ENCODE data around the gene FRK. TPM values are rescaled to one million over a fixed set of nuclear protein-coding genes. Genes with fewer than 3 reads are reported as not detected.
"Not testable (repeated sequence)": the region's sequence is repeated elsewhere in the genome, so short reads cannot be mapped to it uniquely, and the experiment has no call there.

The FRK gene
- total RNA-seq = 7.3 TPM
- long read RNA-seq, partial matches to known transcripts = 0 of 2 reads
- long read RNA-seq, other reads (novel, unspliced or antisense) = 2 of 2 reads

DNA sequence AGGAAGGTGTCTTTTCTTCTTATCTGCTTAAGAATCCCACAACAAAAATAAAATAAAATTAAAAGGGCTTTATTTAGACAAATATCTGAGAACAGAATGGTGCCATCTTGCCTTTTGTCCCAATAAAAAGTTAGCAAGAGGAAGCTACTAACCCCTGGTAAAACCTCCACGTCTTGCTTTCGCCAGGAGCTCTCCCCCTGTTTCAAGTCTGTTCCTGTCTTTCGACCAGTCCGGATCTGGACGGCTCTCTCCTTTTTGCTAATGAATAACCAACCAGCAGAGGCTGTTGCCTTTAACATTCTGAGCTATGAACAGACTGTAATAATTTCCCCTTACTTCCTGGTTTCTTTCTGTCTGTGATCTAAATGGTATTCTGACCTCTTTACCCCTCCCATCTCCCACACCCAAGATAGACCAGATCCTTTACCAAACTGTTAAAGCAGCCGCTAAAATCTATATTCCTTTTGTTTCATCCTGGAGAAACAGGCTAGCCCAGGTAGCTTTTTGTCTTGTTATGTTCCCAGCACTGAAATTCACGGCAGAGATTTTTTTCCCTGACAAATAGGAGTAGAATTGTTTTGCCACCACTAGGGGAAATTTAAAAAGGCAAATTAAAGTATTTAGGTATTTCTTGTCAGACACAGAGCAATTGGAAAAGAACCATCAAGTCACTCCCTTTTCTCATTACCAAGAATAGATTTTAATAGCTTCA is at the start of gene FRK:
FRK (minus strand) TSS at position 320 of the 712 bp plus-strand sequence. CDS start 580 bp downstream, outside the sequence.
- intact Hi-C loops (cut with DNase I) = no loop called here
- no peak for DNase-seq (ENCODE audit: missing footprints)

GRCh38 chr6:116108836-116109235 is 48.1 kb upstream of the FRK start:
- DNase-seq (ENCODE audit: missing footprints) (no peak), ATAC-seq (no peak)
- intact Hi-C loops (cut with DNase I) = loop anchor here (10.0 kb wide), 1 partner anchor 106 kb away; no protein-coding TSS in a partner anchor

More for the DNA sequence above, at the start of gene FRK:
- peak; percentile 87 for ATAC-seq

- intact Hi-C loops (cut with DNase I) = loop anchor here (10.0 kb wide), 1 partner anchor 109 kb away; no protein-coding TSS in a partner anchor
- ATAC-seq (peak; percentile 12), DNase-seq (ENCODE audit: missing footprints) (no peak)
These were observed 45.5 kb upstream of the FRK start for GRCh38 chr6:116106146-116106545.

DNA sequence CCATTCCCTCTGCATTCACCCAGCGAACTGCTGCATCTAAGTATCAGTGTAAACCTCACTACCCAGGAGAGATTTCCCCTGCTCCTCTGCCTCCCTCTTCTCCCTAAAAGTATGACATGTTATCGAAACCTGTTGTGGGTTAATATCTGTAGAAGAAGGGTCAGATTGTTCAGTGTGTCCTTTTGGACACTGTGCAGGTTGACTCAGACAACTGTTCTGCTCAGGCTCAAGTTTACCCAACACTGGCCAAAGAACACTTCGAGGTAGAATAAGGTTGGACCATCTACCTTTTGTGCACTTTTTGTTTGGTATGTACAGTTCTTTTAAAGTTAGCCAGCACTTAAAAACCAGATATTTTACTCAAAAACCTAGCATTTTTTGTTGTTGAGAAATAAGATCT is 44.6 kb upstream of the FRK start:
- no peak for DNase-seq (ENCODE audit: missing footprints)
- no peak for ATAC-seq

GRCh38 chr6:116104636-116105035 is 43.9 kb upstream of the FRK start:
- intact Hi-C loops (cut with DNase I) = loop anchor here (10.0 kb wide), 1 partner anchor 110 kb away; no protein-coding TSS in a partner anchor
- DNase-seq (ENCODE audit: missing footprints) (no peak), ATAC-seq (no peak)

More for the DNA sequence above, 44.6 kb upstream of the FRK start:
- intact Hi-C loops (cut with DNase I) = loop anchor here (10.0 kb wide), 1 partner anchor 110 kb away; no protein-coding TSS in a partner anchor

GRCh38 chr6:116102873-116103272 is 42.2 kb upstream of the FRK start:
- DNase-seq (ENCODE audit: missing footprints) = no peak

GRCh38 chr6:116101790-116102189 is 41.1 kb upstream of the FRK start:
- intact Hi-C loops (cut with DNase I) = loop anchor here (2.0 to 10.0 kb wide), 2 partner anchors 93 to 113 kb away; no protein-coding TSS in a partner anchor
- ATAC-seq (no peak), DNase-seq (ENCODE audit: missing footprints) (no peak)

More at GRCh38 chr6:116102873-116103272, 42.2 kb upstream of the FRK start:
- ATAC-seq = no peak
- intact Hi-C loops (cut with DNase I) = loop anchor here (10.0 kb wide), 1 partner anchor 112 kb away; no protein-coding TSS in a partner anchor

GRCh38 chr6:116101302-116101718 is 40.6 kb upstream of the FRK start:
- intact Hi-C loops (cut with DNase I) = loop anchor here (2.0 to 10.0 kb wide), 2 partner anchors 93 to 113 kb away; no protein-coding TSS in a partner anchor
- ATAC-seq (no peak), DNase-seq (ENCODE audit: missing footprints) (no peak)

DNA sequence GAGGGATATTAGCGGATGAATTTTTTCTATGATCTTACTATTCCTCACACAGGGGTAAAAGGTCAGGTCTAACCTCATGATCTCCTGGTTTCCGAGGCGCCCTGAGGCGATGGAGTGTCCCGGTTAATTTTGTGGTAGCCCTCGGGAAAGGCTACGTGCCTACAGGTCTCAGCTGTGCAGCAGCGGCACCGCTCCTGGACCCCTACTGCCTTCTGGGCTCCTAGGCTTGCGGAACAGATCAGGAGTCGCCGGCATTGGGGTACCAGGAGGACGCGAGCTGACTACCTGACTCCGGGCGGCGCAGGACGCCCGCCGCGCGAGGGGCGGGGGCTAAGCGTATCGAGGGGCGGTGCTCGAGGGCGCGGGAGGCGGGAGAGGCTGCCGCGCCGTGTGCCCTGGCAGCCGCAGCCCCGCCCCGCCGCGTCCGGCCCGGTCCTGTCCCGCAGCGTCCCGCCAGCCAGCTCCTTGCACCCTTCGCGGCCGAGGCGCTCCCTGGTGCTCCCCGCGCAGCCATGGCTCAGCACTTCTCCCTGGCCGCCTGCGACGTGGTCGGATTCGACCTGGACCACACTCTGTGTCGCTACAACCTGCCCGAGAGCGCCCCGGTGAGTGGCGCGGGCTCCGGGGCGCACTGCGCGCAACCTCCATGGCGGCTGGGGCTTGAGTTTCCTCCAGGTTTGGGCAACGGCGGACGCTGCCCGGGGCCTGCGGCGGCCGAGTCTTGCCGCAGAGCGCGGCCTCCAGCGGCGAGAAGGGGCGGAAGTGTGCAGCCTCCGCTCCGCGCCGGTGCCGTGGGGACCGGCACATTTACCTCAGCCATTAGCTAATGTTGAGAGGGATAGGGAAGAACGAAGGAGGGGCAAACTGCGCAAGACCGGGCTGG is 40.0 kb upstream of the FRK start, which contains the start of gene NT5DC1:
NT5DC1 (plus strand) TSS at position 435 of the 883 bp plus-strand sequence; CDS start at position 513, 78 bp downstream.
- ATAC-seq (peak; percentile 97), DNase-seq (ENCODE audit: missing footprints) (peak; percentile 93)
- intact Hi-C loops (cut with DNase I) = loop anchor here (2.0 to 10.0 kb wide), 2 partner anchors 92 to 114 kb away; no protein-coding TSS in a partner anchor

DNA sequence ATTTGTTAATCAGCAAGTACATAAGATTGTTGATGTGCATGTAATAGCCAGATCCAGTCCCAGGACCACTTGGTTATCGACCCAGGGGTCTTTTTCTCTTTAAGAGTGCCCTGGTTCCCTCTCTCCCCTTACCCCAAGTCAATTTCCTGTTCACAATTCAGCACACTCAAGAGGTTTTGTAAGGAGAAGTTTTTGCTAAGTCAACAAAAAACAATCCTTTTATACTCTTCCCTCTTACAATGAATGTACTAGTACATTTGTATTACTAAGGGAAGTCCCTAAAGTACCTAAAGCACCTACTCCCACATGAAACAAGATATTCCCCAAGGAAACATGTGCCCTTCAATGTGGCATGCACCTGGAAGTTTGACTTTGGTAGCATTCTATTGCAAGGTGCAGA is 38.3 kb upstream of the FRK start:
- DNase-seq (ENCODE audit: missing footprints) = no peak
- intact Hi-C loops (cut with DNase I) = no loop called here
- no peak for ATAC-seq

- no peak for DNase-seq (ENCODE audit: missing footprints)
- no peak for ATAC-seq
- intact Hi-C loops (cut with DNase I) = no loop called here
These were observed 36.5 kb upstream of the FRK start for GRCh38 chr6:116096979-116097816.

DNA sequence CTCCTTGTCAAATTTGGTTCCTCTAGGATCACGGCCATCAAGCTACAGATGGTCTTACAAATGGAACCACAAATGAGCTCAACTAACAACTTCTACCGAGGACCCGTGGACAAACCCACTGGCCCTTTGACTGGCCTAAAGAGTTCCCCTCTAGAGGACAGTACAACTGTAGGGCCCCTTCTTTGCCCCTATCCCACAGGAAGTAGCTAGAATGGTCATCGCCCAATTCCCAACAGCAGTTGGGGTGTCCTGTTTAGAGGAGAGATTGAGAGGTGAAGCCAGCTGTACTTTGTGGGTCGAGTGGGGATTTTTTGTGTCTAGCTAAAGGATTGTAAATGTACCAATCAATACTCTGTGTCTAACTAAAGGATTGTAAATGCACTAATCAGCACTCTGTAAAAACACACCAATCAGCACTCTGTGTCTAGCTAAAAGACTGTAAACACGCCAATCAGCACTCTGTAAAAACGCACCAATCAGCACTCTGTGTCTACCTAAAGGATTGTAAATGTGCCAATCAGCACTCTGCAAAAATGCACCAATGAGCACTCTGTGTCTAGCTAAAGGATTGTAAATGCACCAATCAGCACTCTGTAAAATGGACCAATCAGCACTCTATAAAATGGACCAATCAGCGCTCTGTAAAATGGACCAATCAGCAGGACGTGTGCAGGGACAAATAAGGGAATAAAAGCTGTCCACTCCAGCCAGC is 35.5 kb upstream of the FRK start:
- intact Hi-C loops (cut with DNase I); DNase-seq (ENCODE audit: missing footprints); ATAC-seq: not testable (repeated sequence)

DNA sequence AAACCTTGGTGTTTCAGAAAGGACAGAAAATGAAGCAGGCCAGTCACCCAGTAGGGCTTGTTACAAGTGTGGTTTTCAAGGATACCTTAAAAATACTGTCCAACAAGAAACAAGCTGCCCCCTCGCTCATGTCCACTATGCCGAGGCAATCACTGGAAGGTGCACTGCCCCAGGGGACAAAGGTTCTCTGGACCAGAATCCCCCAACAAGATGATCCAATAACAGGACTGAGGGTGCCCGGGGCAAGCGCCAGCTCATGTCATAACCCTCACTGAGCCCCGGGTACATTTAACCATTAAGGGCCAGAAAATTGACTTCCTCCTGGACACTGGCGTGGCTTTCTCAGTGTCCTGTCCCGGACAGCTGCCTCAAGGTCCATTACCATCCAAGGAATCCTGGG is 33.4 kb upstream of the FRK start:
- intact Hi-C loops (cut with DNase I) = no loop called here
- ATAC-seq (no peak), DNase-seq (ENCODE audit: missing footprints) (no peak)

GRCh38 chr6:116090251-116090650 is 29.6 kb upstream of the FRK start:
- intact Hi-C loops (cut with DNase I) = no loop called here

DNA sequence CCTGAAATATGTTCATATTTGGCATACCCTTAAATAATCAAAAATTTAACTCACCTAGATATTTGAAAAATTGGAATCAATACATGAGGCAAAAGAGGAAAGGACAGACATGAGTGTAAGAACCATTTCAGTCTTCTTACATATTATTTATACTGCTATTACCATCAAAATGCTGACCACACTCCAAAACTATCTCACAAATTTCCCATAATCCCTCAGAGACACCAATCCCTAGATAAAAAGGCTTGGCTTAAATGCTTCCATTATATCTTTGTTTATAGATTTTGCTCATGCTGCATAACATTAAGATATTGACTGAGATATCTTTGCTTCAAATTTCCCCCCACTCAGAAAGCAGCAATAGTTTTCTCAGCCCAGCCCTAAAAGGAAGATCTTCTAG is 28.3 kb upstream of the FRK start:
- DNase-seq (ENCODE audit: missing footprints) = no peak
- no peak for ATAC-seq
- intact Hi-C loops (cut with DNase I) = no loop called here

More at GRCh38 chr6:116090251-116090650, 29.6 kb upstream of the FRK start:
- no peak for ATAC-seq
- no peak for DNase-seq (ENCODE audit: missing footprints)

GRCh38 chr6:116087437-116088027 is 26.8 kb upstream of the FRK start:
- intact Hi-C loops (cut with DNase I) = no loop called here
- ATAC-seq = no peak
- no peak for DNase-seq (ENCODE audit: missing footprints)

DNA sequence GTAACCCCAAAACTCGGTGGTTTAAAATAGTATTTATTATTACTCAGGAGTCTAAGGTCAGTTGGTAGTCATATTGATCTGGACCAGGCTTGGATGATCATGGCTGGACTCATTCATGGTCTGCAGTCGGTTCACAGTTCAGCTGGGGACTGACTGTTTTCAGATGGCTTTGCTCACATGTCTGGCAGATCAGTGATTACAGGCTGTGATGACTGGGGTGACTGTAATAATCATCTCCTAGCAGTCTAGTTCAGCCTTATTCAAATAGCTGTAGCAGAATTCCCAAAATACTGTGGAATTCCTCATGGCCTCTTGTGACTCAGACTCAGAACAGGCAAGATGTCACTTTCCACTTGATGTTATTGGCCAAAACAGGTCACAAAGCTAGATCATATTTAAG is 23.6 kb upstream of the FRK start:
- intact Hi-C loops (cut with DNase I) = no loop called here
- ATAC-seq (no peak), DNase-seq (ENCODE audit: missing footprints) (no peak)
